CD4-positive, alpha-beta T cell treated with Interleukin-12 subunit alpha and Interleukin-12 subunit beta, for 1 hour (primary cell): ENCODE measurements around the gene BTBD9.

Experiments used
- DNase-seq: peaks from one replicate; pipeline ENCODE4 v3.0.0-alpha.2; 2020

The BTBD9 gene

GRCh38 chr6:38155144-38155543 is 484.6 kb downstream of the BTBD9 start:
- DNase-seq: no peak

- DNase-seq: no peak
Observed at GRCh38 chr6:38154731-38155130, 485.0 kb downstream of the BTBD9 start.

GRCh38 chr6:38153798-38154345 is 485.9 kb downstream of the BTBD9 start:
- no peak for DNase-seq

GRCh38 chr6:38153076-38153797 is 486.5 kb downstream of the BTBD9 start:
- DNase-seq: no peak

- DNase-seq: no peak
Observed at GRCh38 chr6:38152620-38153019, 487.1 kb downstream of the BTBD9 start.

GRCh38 chr6:38151580-38152500 is 487.9 kb downstream of the BTBD9 start:
- DNase-seq: no peak

GRCh38 chr6:38150681-38151296 is 488.9 kb downstream of the BTBD9 start:
- DNase-seq: no peak

GRCh38 chr6:38150021-38150420 is 489.7 kb downstream of the BTBD9 start:
- DNase-seq: no peak

GRCh38 chr6:38149531-38149930 is 490.2 kb downstream of the BTBD9 start:
- no peak for DNase-seq

- DNase-seq: no peak
Observed at GRCh38 chr6:38148606-38149005, 491.1 kb downstream of the BTBD9 start.

- DNase-seq: no peak
Observed at GRCh38 chr6:38146734-38147027, 493.0 kb downstream of the BTBD9 start.

GRCh38 chr6:38146021-38146733 is 493.6 kb downstream of the BTBD9 start:
- no peak for DNase-seq

- DNase-seq: no peak
Observed at GRCh38 chr6:38144365-38144945, 495.3 kb downstream of the BTBD9 start.

GRCh38 chr6:38143191-38144150 is 496.3 kb downstream of the BTBD9 start:
- no peak for DNase-seq

GRCh38 chr6:38142178-38142902 is 497.4 kb downstream of the BTBD9 start:
- DNase-seq: no peak

GRCh38 chr6:38141716-38142115 is 498.0 kb downstream of the BTBD9 start:
- no peak for DNase-seq

- no peak for DNase-seq
Observed at GRCh38 chr6:38141085-38141484, 498.6 kb downstream of the BTBD9 start.

- no peak for DNase-seq
Observed at GRCh38 chr6:38138374-38138773, 501.4 kb downstream of the BTBD9 start.

- no peak for DNase-seq
Observed at GRCh38 chr6:38137608-38138265, 502.0 kb downstream of the BTBD9 start.

- no peak for DNase-seq
Observed at GRCh38 chr6:38136547-38136946, 503.2 kb downstream of the BTBD9 start.
